HL-60 (cell line): ENCODE data around the gene OR6S1.
A peak's percentile ranks its signal among the peaks of the same experiment; 100 is the strongest.

Experiments used
- GABPA ChIP-seq: IDR thresholded peaks from 2 replicates; pipeline ENCODE4 v1.6.1; 2012; ENCODE audit warnings: low read depth
- POLR2AphosphoS5 ChIP-seq: IDR thresholded peaks from 2 replicates; pipeline ENCODE4 v1.6.1; 2012; ENCODE audit warnings: low read depth
- TF ChIP-seq, protein P1 (sequence below): IDR thresholded peaks from one replicate; pipeline ENCODE4 v1.5.1; 2011; ENCODE audit warnings: low read length, control low read depth, inconsistent platforms; ENCODE audit not compliant: insufficient read depth

DNA sequence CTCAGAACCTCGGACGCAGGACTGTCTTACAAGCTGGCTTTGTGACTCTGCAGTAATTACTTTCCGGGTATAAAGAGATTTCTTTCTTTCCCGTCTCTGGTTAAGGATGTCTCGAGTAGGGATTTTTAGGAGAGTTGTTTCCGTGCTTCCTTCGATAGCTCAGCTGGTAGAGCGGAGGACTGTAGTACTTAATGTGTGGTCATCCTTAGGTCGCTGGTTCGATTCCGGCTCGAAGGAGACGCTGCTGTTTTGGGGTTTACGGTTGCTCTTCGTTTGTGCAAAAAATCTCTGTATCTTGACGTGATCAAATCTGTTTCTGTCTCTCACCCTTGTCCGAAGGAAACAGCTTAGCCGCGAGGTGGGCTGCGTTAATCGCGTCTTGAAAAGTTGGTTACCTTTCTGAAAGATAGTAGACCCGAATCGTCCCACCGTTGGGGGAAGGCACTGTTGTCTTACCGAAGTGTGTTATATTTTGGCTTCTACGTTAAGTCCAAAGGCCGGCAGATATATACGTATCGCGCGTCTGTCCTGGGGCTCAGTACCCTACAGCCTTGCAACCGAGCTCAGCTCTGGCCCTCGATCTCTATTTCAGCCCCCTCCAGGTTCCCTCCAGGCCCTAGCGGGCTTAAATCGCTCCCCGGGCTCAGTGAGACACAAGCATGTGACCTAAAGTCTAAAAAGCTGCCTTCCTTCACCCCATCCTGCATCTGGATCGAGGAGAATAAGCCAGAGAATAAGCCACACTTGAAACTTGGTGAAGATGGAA, 41.8 kb upstream of the OR6S1 start:
- TF ChIP-seq, protein P1, sequence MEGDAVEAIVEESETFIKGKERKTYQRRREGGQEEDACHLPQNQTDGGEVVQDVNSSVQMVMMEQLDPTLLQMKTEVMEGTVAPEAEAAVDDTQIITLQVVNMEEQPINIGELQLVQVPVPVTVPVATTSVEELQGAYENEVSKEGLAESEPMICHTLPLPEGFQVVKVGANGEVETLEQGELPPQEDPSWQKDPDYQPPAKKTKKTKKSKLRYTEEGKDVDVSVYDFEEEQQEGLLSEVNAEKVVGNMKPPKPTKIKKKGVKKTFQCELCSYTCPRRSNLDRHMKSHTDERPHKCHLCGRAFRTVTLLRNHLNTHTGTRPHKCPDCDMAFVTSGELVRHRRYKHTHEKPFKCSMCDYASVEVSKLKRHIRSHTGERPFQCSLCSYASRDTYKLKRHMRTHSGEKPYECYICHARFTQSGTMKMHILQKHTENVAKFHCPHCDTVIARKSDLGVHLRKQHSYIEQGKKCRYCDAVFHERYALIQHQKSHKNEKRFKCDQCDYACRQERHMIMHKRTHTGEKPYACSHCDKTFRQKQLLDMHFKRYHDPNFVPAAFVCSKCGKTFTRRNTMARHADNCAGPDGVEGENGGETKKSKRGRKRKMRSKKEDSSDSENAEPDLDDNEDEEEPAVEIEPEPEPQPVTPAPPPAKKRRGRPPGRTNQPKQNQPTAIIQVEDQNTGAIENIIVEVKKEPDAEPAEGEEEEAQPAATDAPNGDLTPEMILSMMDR, result no peak
- TF ChIP-seq GABPA (no peak), POLR2AphosphoS5 (0 out of 2 replicates have a peak, but pooled peaks have one; percentile 18)
